Fibroblast of lung (primary cell): Measurements from ENCODE around the gene C9orf85. TPM values are rescaled to one million over a fixed set of nuclear protein-coding genes. Genes with fewer than 3 reads are reported as not detected.

Experiments used
- DNase-seq, 2 donors: peaks; one replicate each; pipeline versions ENCODE4 v3.0.0 to v3.0.0-alpha.2; 2010; ENCODE audit warnings: low read depth in 2 of 2
- H2AFZ ChIP-seq: 2 replicates; pipeline ENCODE4 v1.5.1; 2012; ENCODE audit warnings: low read length, control low read depth, inconsistent platforms
- H3K27ac ChIP-seq: 2 replicates; pipeline ENCODE4 v1.5.1; 2011; ENCODE audit warnings: low read length, control low read depth; ENCODE audit not compliant: insufficient read depth
- H3K27me3 ChIP-seq: 2 replicates; pipeline ENCODE4 v1.5.1; 2011; ENCODE audit warnings: mild to moderate bottlenecking, low read length; ENCODE audit not compliant: control insufficient read depth, insufficient read depth
- H3K36me3 ChIP-seq: 2 replicates; pipeline ENCODE4 v1.5.1; 2011; ENCODE audit warnings: low read length; ENCODE audit not compliant: control insufficient read depth, insufficient read depth
- H3K4me1 ChIP-seq: 2 replicates; pipeline ENCODE4 v1.5.1; 2011; ENCODE audit warnings: low read length; ENCODE audit not compliant: control insufficient read depth, insufficient read depth; ENCODE audit errors: extremely low read depth
- H3K4me2 ChIP-seq: 2 replicates; pipeline ENCODE4 v1.5.1; 2011; ENCODE audit warnings: low read length, control low read depth; ENCODE audit not compliant: insufficient read depth; ENCODE audit errors: extremely low read depth
- H3K4me3 ChIP-seq, 4 experiments: fragments of 200-600 bp in 1 of 4; sonication (generic) in 1 of 4; replicated peaks in 1 of 4; 2 replicates each; pipeline ENCODE4 v1.5.1; 2011 to 2016; ENCODE audit warnings: low read length in 4 of 4, low read depth in 3 of 4, mild to moderate bottlenecking in 3 of 4, control low read depth in 2 of 4, inconsistent platforms in 1 of 4, mixed read lengths in 1 of 4; ENCODE audit not compliant: insufficient read depth in 1 of 4; ENCODE audit errors: control extremely low read depth in 1 of 4
- H3K79me2 ChIP-seq: 2 replicates; pipeline ENCODE4 v1.5.1; 2012; ENCODE audit warnings: mild to moderate bottlenecking, low read length, inconsistent platforms; ENCODE audit not compliant: control insufficient read depth, insufficient read depth
- H3K9ac ChIP-seq: 2 replicates; pipeline ENCODE4 v1.5.1; 2011; ENCODE audit warnings: mild to moderate bottlenecking, low read length, control low read depth; ENCODE audit not compliant: insufficient read depth
- H3K9me3 ChIP-seq: 2 replicates; pipeline ENCODE4 v1.5.1; 2012; ENCODE audit warnings: low read depth, low read length; ENCODE audit not compliant: control insufficient read depth, insufficient read depth
- H4K20me1 ChIP-seq: 2 replicates; pipeline ENCODE4 v1.5.1; 2011; ENCODE audit warnings: low read length; ENCODE audit not compliant: control insufficient read depth, insufficient read depth; ENCODE audit errors: extremely low read depth
- CTCF ChIP-seq, 2 donors: IDR thresholded peaks in 1 of 2; conservative IDR thresholded peaks in 1 of 2; 1 replicate in 1 of 2; 2 replicates in 1 of 2; pipeline ENCODE4 v1.5.1; 2011 to 2012; ENCODE audit warnings: low read length in 2 of 2, control low read depth in 1 of 2, inconsistent platforms in 1 of 2, low read depth in 1 of 2, mild to moderate bottlenecking in 1 of 2
- EZH2 ChIP-seq: IDR thresholded peaks from 2 replicates; pipeline ENCODE4 v1.5.1; 2012; ENCODE audit warnings: low read length, control low read depth, mild to moderate bottlenecking; ENCODE audit errors: missing control alignments
- polyA plus RNA-seq, 2 donors: library from polyadenylated mRNA; depleted of rRNA in 1 of 2; stranded (reverse) in 1 of 2; unstranded in 1 of 2; fragments of >200 nt; gene quantifications; 2 replicates each; pipeline ENCODE4 v1.2.1, GENCODE V29; 2011 to 2012; ENCODE audit warnings: missing spikeins in 1 of 2
- total RNA-seq: library from RNA; depleted of rRNA; stranded (reverse); fragments of >200 nt; gene quantifications from 2 replicates; pipeline ENCODE4 v1.2.1, GENCODE V29; 2014

Gene C9orf85
- total and polyA plus RNA-seq, 2 donors (not counting 1 experiment from before 2014, with no cell fraction given): 17.3 to 22.5 TPM

GRCh38 chr9:71975833-71976232 is 64.4 kb downstream of the C9orf85 start:
- H3K4me1 ChIP-seq: no peaks in the 10 kb centered on the region
- no peak overlapping the region for H3K27ac ChIP-seq
- TF ChIP-seq CTCF (conservative IDR thresholded peaks at IDR 0.05 in 1 of 2, IDR thresholded peaks at IDR 0.05 in 1 of 2; ENCODE audit: low read depth in 1 of 2, low read length in 2 of 2): no peak
- no peak for TF ChIP-seq EZH2
- H2AFZ ChIP-seq: no peak overlapping the region
- H3K4me2 ChIP-seq: no peak overlapping the region
- H3K4me3 ChIP-seq: no peak overlapping the region
- no peaks in the 10 kb centered on the region for H4K20me1 ChIP-seq
- H3K9me3 ChIP-seq: no peaks in the 10 kb centered on the region
- no peaks in the 10 kb centered on the region for H3K79me2 ChIP-seq
- H3K27me3 ChIP-seq: no peaks in the 10 kb centered on the region
- H3K36me3 ChIP-seq: no peaks in the 10 kb centered on the region
- DNase-seq: peak in 1 of 2 donors; percentile 5
- no peak overlapping the region for H3K9ac ChIP-seq

- no peaks in the 10 kb centered on the region for H3K36me3 ChIP-seq
- no peak overlapping the region for H3K4me2 ChIP-seq
- no peak for DNase-seq
- H3K79me2 ChIP-seq: no peaks in the 10 kb centered on the region
- no peak overlapping the region for H2AFZ ChIP-seq
- no peaks in the 10 kb centered on the region for H4K20me1 ChIP-seq
- no peak overlapping the region for H3K4me3 ChIP-seq
- TF ChIP-seq CTCF (conservative IDR thresholded peaks at IDR 0.05 in 1 of 2, IDR thresholded peaks at IDR 0.05 in 1 of 2; ENCODE audit: low read depth in 1 of 2, low read length in 2 of 2): no peak
- TF ChIP-seq EZH2: no peak
- no peaks in the 10 kb centered on the region for H3K9me3 ChIP-seq
- no peak overlapping the region for H3K27ac ChIP-seq
- no peaks in the 10 kb centered on the region for H3K27me3 ChIP-seq
- no peaks in the 10 kb centered on the region for H3K4me1 ChIP-seq
- H3K9ac ChIP-seq: no peak overlapping the region
Measured at GRCh38 chr9:71977003-71977402, 65.6 kb downstream of the C9orf85 start.

- Histone ChIP-seq H3K9me3 (no peaks in the 10 kb centered on the region), H3K27me3 (no peaks in the 10 kb centered on the region), H3K4me1 (no peaks in the 10 kb centered on the region), H4K20me1 (no peaks in the 10 kb centered on the region), H2AFZ (no peak overlapping the region), H3K27ac (no peak overlapping the region), H3K36me3 (no peaks in the 10 kb centered on the region), H3K4me3 (no peak overlapping the region), H3K79me2 (no peaks in the 10 kb centered on the region), H3K9ac (no peak overlapping the region), H3K4me2 (no peak overlapping the region)
- no peak for TF ChIP-seq CTCF (conservative IDR thresholded peaks at IDR 0.05 in 1 of 2, IDR thresholded peaks at IDR 0.05 in 1 of 2; ENCODE audit: low read depth in 1 of 2, low read length in 2 of 2)
- TF ChIP-seq EZH2: no peak
- DNase-seq: no peak
Measured at GRCh38 chr9:71980266-71981190, 69.1 kb downstream of the C9orf85 start.
